ENCODE measurements around the gene PHF21A.

The PHF21A gene

GRCh38 chr11:45896422-45896984, 224.8 kb downstream of the PHF21A start:
- DNase-seq (ENCODE audit: low spot score) (no peak), ATAC-seq (ENCODE audit: low read depth) (peak; percentile 22; the same call in 1 of the 3 replicates)
- H3K4me3 ChIP-seq (ENCODE audit: severe bottlenecking), result no peak overlapping the region
- no peaks in the 10 kb centered on the region for H3K36me3 ChIP-seq (ENCODE audit: low read depth)
- no peaks in the 10 kb centered on the region for H3K4me1 ChIP-seq (ENCODE audit: insufficient read depth, poor library complexity, severe bottlenecking)
- H3K27me3 ChIP-seq (ENCODE audit: insufficient read depth, poor library complexity, severe bottlenecking), result no peaks in the 10 kb centered on the region
- no peak overlapping the region for H3K27ac ChIP-seq (ENCODE audit: poor library complexity, severe bottlenecking)
- TF ChIP-seq, protein P1, sequence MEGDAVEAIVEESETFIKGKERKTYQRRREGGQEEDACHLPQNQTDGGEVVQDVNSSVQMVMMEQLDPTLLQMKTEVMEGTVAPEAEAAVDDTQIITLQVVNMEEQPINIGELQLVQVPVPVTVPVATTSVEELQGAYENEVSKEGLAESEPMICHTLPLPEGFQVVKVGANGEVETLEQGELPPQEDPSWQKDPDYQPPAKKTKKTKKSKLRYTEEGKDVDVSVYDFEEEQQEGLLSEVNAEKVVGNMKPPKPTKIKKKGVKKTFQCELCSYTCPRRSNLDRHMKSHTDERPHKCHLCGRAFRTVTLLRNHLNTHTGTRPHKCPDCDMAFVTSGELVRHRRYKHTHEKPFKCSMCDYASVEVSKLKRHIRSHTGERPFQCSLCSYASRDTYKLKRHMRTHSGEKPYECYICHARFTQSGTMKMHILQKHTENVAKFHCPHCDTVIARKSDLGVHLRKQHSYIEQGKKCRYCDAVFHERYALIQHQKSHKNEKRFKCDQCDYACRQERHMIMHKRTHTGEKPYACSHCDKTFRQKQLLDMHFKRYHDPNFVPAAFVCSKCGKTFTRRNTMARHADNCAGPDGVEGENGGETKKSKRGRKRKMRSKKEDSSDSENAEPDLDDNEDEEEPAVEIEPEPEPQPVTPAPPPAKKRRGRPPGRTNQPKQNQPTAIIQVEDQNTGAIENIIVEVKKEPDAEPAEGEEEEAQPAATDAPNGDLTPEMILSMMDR (IDR thresholded peaks at IDR 0.05; ENCODE audit: poor library complexity, severe bottlenecking), result no peak
- H3K9me3 ChIP-seq (ENCODE audit: severe bottlenecking), result no peaks in the 10 kb centered on the region

GRCh38 chr11:45895553-45896259, 225.5 kb downstream of the PHF21A start:
- H3K4me1 ChIP-seq (ENCODE audit: insufficient read depth, poor library complexity, severe bottlenecking), result no peaks in the 10 kb centered on the region
- no peak overlapping the region for H3K4me3 ChIP-seq (ENCODE audit: severe bottlenecking)
- no peaks in the 10 kb centered on the region for H3K36me3 ChIP-seq (ENCODE audit: low read depth)
- H3K27me3 ChIP-seq (ENCODE audit: insufficient read depth, poor library complexity, severe bottlenecking), result no peaks in the 10 kb centered on the region
- H3K9me3 ChIP-seq (ENCODE audit: severe bottlenecking), result no peaks in the 10 kb centered on the region
- ATAC-seq (ENCODE audit: low read depth), result no peak
- H3K27ac ChIP-seq (ENCODE audit: poor library complexity, severe bottlenecking), result no peak overlapping the region
- TF ChIP-seq, protein P1 (IDR thresholded peaks at IDR 0.05; ENCODE audit: poor library complexity, severe bottlenecking), result no peak
- DNase-seq (ENCODE audit: low spot score), result no peak

DNA sequence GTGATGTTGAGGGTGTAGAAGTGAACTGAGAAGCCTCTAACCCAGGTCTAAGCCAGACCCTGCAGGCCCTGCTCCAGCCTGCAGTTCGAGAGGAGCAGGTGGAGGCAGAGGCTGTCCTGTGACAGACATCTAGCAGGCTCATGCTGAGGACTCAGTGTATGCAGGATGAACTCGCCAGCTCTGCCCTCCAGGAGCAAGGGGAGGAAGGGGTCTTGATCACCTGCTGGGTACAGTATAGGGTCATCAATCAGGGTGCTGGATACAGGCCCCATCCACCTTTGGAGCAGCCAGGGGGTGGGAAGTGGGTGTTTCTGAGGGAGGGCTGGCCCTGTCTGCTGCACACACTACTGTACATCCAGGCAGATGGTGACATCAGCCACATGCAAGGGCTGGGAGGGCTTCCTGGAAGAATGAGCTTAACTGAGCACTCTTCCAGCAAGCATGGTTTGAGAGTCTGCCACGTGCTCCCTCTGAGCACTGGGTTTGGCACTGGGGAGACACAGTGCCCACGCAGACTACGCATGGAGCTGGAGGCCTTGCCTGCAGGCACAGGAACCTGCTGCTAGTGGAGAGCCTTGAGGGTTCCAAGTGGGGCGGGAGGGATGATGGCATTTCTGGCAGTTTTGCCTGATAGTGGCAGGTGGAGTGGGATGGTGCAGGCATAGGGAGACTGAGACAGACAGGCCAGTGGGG, 226.6 kb downstream of the PHF21A start:
- H3K27me3 ChIP-seq (ENCODE audit: insufficient read depth, poor library complexity, severe bottlenecking), result no peaks in the 10 kb centered on the region
- no peak overlapping the region for H3K4me3 ChIP-seq (ENCODE audit: severe bottlenecking)
- no peaks in the 10 kb centered on the region for H3K36me3 ChIP-seq (ENCODE audit: low read depth)
- ATAC-seq (ENCODE audit: low read depth) (no peak), DNase-seq (ENCODE audit: low spot score) (no peak)
- TF ChIP-seq, protein P1 (IDR thresholded peaks at IDR 0.05; ENCODE audit: poor library complexity, severe bottlenecking), result no peak
- H3K4me1 ChIP-seq (ENCODE audit: insufficient read depth, poor library complexity, severe bottlenecking), result no peaks in the 10 kb centered on the region
- H3K9me3 ChIP-seq (ENCODE audit: severe bottlenecking), result no peaks in the 10 kb centered on the region
- H3K27ac ChIP-seq (ENCODE audit: poor library complexity, severe bottlenecking), result no peak overlapping the region

DNA sequence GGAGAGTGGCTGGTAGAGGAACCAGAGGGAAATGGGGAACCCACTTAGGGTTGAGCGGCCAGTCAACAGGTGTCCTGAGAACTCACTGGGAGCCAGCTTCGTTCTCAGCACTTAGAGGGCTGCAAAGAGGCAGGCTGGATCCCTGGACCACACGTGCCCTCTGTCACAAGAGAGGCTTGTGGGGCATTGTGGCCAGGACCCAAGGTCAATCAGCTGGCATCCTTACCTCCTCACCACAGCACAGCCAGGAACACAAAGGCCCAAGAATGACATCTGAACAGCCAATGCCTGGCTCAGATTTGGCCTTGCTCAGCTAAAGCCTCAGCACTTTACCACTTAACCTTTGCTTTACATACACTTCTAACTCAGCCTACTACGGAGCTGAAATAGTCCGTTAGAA, 228.4 kb downstream of the PHF21A start:
- H3K36me3 ChIP-seq (ENCODE audit: low read depth), result no peaks in the 10 kb centered on the region
- no peak for DNase-seq (ENCODE audit: low spot score)
- H3K4me3 ChIP-seq (ENCODE audit: severe bottlenecking), result no peak overlapping the region
- no peak overlapping the region for H3K27ac ChIP-seq (ENCODE audit: poor library complexity, severe bottlenecking)
- no peak for ATAC-seq (ENCODE audit: low read depth)
- no peaks in the 10 kb centered on the region for H3K27me3 ChIP-seq (ENCODE audit: insufficient read depth, poor library complexity, severe bottlenecking)
- H3K4me1 ChIP-seq (ENCODE audit: insufficient read depth, poor library complexity, severe bottlenecking), result no peaks in the 10 kb centered on the region
- no peaks in the 10 kb centered on the region for H3K9me3 ChIP-seq (ENCODE audit: severe bottlenecking)
- TF ChIP-seq, protein P1 (IDR thresholded peaks at IDR 0.05; ENCODE audit: poor library complexity, severe bottlenecking), result no peak

All from RWPE2 (cell line).